Glomerular visceral epithelial cell (primary cell): ENCODE measurements around the gene MAD1L1.

Source experiments
- DNase-seq: peaks from one replicate; pipeline ENCODE4 v3.0.0-alpha.2; 2016; ENCODE audit errors: extremely low spot score

The MAD1L1 gene

DNA sequence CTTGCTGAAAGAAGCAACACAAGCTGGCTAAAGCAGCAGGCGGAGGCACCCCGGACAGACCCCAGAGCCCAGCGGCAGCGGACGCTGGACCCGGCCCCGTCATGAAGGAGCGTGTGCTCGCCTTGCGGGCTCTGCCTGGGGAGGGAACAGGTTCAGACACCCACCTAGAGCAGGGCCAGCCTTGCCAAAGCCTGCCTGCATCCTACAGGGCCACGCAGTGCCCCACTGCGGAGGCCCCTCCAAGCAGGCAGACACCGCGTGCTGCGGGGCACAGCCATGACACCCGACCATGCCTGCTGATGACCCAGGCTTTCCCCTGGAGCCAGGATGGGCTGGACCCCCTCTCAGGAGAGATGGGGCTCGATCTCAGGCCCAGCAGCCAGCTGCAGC, 91.7 kb downstream of the MAD1L1 start:
- no peak for DNase-seq

DNA sequence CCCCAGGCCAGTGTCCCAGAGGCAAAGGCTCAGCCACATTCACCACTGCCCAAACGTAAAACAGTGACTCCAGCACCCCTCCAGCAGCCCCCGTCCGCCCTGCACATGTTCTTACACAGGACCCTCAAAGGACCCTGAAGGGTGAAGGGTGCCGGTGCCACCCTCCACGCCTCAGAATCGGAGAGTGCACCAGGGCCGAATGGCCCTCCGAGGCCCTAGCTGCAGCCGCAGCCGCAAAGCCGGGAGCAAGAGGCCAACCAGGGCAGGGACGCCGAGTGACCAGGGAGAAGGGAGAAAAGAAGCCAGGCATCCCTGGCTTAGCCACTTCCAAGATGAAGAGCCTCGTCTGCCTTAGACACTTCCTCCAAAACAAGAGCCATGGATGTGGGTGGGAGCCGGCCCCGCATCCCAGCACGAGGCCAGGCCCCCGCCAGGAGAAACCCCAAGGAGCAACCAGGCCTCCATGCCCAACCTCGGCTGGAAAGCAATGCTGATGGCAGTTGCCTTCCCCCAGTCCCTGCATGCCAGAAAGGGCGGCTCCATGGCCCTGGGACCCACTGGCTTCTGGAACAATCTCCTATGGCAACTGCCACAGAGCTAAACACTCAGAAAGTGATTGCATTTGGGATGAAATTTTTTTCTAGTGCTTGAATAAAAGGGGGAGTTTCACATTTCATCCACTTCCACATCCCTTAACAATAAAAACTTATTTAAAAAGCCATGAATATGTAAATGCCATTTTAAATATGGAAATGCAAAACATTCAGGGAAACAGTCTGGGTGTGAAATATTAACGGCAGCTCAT, 92.3 kb downstream of the MAD1L1 start:
- no peak for DNase-seq

DNA sequence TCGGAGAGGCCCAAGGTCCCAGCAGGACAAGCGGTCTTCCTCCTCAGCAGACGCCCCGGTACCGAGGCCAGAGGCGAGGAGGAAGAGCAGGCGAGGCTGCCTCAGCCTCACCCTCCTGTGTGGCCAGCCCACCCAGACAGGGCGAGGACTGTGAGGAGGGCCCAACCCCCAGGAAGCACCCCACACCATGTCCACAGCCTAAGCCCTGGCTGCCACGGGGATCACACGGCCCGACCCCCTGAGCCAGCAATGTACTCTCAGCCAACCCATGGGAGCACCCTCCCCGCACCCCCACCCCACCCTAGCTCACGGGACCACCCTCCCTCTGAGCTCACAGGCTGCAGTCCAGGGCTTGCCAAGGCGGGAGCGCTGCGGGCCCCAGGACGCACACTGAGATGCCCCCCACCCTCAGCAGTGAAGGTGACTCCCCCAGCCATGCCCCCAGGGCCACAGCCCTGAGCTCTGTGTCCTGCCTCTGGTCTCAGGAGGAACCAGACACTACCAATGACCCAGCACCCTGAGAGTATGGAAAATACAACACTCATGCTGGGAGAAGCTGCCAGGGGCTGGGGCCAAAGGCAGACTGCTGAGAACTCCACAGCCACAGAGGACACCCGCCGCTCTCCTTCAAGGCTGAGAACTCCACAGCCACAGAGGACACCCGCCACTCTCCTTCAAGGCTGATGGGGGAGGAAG, 93.6 kb downstream of the MAD1L1 start:
- no peak for DNase-seq

DNA sequence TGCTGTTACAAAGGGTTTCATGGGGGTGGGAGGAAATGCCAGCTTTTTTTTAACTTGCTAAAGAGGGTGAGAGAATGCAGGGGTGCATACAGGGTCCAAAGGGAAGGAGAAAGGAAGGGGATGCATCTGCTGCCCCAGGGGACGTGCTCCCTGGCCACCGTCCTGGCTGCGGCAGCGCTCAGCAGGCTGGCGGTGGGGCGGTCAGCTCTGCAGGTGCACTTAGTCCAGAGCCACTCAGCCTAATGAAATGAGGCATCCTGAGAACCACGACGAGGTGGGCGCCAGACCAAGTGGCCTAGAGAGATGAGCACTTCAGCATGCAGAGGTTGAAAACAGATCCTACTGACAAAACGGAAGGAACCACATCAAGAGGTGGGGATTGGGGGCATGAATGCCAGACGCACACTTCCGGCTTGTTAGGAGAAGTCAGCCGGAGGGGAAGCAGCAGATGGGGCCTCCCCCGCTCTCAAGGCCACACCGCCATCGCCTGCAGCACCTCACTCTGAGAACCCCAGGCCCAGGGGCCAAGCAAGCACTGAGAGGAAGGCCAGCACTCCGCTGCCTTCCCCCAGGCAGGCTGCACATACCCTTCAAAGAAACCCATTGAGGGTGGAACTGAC, 94.5 kb downstream of the MAD1L1 start:
- no peak for DNase-seq

GRCh38 chr7:2134740-2135139, 98.0 kb downstream of the MAD1L1 start:
- no peak for DNase-seq

- DNase-seq = no peak
These were observed 100.5 kb downstream of the MAD1L1 start for GRCh38 chr7:2132243-2132642.

- DNase-seq = no peak
These were observed 100.9 kb downstream of the MAD1L1 start for GRCh38 chr7:2131800-2132199.

DNA sequence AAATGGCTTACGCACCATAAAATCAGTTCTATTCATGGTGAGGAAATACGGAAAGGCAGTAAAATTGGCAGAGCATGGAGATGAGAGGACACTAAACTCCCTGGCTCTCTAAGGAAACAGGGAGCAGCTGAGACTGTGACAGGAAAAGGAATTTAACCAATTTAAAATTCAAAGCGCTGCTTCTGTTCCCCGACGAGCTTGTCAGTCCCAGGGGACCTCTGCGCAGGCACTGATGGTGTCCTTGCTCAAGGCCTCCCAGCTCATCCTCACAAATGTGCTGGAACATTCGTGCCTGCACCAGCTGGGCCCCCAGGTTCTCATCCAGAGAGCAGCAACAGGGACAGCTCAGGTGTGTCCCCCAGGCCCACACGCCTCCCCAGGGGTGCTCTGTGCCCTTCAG, 101.4 kb downstream of the MAD1L1 start:
- DNase-seq = no peak

DNA sequence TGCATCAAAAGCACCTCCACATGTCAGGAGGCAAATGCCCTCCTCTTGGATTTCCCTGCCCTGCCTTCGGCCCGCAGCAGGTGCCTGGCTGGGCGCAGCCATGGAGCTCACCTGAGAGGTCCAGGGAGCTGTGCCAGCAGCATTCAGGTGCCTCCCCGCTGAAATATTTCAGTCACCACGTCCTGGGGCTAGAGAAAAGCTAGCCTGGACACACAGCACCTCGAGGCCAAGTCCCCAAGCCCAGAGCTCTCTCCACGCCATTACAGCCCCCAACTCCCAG, 102.7 kb downstream of the MAD1L1 start:
- no peak for DNase-seq

DNA sequence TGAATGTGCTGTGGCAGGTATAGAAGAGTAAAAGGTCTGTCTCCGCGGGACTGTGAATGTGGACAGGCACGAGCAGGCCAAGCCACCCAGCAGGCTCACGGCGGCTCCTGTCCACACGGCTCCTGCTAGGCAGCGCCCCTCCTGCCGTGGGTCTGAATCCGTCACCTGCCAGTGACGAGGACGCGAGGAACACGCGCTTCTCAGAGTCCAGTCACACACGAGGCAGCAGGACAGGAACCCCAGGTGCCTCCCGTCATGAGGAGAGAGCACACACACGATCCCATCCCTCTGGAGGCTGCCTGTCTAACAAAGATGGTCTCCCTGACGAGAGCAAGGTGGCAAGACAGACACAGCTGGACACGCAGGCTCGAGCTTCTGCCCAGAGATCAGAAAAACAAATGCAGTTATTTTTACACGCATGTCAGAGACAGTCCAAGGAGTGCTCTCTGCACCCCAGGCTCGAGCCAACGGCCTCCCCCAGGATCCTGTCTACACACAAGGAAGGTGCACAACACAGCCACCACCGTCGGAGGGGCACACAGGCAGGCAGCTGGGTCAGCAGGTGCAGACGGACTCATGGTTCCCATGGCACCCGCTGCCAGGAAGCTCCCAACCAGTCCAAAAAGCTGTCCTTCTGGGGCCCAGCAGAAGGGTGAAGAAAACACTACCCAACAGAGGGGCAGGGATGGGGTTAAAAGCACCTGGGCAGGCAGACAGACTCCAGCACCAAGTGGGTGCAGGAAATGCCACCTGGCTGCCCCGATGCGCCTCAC, 103.2 kb downstream of the MAD1L1 start:
- no peak for DNase-seq

- no peak for DNase-seq
These were observed 104.0 kb downstream of the MAD1L1 start for GRCh38 chr7:2128601-2129322.

- no peak for DNase-seq
These were observed 106.1 kb downstream of the MAD1L1 start for GRCh38 chr7:2126621-2127020.

DNA sequence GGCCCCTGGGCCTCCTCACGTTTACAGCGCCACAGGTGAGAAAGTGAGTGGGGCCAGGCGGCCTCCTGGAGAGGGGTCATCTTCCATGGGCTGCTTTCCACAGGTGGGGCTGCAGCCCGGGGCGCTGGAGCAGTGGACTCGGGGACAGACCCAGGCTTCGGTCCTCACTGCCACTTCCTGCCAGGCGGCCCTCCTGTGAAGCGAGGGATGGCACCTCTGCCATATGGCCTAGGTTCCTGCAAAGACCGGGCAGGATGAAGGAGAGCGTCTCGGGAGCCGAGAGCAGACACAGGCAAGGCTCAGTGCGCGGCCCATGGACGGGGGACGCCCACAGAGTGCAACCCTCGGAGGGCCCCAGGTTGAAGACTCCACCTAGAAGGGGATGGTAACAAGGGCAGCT, 106.8 kb downstream of the MAD1L1 start:
- no peak for DNase-seq

DNA sequence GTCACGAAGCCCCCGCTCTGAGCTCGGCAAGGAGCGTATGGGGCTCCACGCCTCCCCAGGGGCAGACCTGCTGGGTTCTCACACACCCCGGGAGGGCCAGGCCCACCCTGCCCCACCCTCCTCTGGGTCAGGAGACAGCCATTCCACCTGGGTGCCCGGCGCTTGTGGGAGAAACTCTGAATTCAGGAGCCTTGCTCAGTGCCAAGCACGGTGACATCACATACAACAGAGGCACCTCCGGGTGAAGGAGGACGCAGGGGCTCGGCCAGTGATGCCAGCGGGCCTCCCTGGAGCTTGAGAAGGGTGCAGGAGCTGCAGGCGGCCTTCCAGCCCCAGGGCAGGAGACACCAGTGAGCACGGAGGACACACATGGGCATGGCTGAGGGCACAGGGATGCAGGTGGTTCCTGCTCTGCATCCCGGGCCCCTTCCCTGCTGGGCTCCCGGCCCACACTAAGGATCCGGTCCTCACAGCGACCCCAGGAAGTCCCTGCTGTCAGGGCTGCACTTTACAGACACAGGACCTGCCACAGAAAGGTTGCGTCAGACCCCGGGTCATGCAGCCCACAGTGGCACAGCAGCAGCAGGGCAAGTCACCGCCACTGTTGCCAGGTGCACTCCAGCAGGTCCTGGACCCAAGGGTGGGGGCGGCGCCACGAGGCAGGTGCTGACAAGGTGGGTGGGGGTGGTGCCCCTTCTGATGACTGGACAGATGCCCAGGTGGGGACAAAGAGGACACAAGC, 108.0 kb downstream of the MAD1L1 start:
- no peak for DNase-seq

- DNase-seq = no peak
These were observed 108.8 kb downstream of the MAD1L1 start for GRCh38 chr7:2123916-2124315.

DNA sequence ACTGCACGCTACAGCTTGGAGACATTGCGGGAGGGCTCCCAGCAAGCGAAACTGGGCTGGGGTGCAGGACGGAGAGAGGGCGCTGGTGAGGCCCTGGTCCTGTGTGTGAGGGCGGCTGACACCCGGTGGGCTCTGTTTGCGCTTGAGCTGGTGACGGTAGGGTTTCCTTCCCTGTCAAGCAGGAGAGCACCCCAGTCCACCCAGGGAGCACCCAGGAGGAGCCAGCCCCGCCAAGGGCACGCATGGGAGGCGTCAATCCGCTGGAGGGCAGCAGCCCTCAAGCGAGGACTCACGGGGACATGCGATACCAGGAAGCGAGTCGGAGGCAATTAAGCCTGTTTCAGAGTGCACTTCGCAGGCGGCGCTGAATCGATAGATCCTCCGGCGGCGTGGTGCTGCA, 109.4 kb downstream of the MAD1L1 start:
- DNase-seq = no peak

- DNase-seq = no peak
These were observed 110.1 kb downstream of the MAD1L1 start for GRCh38 chr7:2122651-2123050.

- DNase-seq = no peak
These were observed 111.6 kb downstream of the MAD1L1 start for GRCh38 chr7:2120841-2121830.

DNA sequence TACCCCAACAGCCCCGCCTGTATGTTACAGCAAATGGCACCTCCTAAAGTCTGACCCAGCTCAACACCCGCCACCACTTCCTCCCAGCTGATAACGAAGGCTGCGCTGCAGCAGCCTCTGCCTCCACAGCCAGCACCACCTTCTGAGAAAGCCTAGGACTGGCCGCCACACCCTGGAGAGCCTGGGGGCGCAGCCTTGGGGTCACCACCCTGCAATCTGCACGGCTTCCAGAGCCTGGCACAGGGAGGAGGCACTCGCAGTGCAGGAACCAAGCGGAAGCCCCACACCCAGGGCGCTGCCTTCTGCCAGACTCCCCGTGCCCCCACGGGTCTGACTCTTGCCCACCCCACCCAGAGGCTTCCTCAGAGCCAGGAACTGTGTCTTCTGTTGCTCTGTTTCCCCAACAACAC, 112.5 kb downstream of the MAD1L1 start:
- no peak for DNase-seq

DNA sequence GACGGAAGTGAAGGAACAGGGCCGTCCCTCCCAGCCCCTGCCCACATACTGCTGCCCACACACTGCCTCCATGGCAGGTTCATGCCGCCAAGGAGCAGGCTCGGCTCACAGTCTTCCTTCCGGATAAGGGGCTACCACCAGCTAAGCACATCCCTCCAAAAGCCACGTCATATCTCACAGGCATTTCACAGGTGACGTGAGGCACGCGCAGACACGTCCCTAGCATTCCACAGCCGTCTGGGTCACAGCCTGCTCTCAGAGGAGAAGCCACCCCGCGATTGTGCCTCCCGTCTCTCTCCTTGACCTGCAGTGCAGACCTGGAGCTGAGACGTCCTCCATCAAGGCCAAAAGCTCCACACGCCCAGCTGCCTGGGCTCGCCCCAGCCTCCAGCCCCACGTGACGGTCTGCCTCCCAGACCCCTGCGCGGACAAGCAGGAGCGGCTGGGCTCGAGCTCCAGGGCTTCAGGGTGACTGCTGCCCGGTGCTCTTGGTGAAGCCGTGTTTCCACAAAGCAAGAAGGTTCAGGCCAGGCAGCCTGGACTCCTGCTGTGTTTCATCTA, 114.0 kb downstream of the MAD1L1 start:
- DNase-seq = no peak
